HG02884 (cell line): ENCODE results near the gene NSUN2.
"Not testable (repeated sequence)": the region's sequence is repeated elsewhere in the genome, so short reads cannot be mapped to it uniquely, and the experiment has no call there.

Experiments used
- ATAC-seq: cut with Tn5 transposase; IDR thresholded peaks from one replicate; pipeline ENCODE4 v1.9.1; 2021; ENCODE audit warnings: mild to moderate bottlenecking, moderate library complexity; ENCODE audit not compliant: unreplicated experiment

NSUN2 gene

GRCh38 chr5:6632888-6633468, at the start of gene NSUN2, which contains the start of gene SRD5A1:
TSS of gene NSUN2 (minus strand) at chr5:6633044. CDS start at chr5:6632979, 65 bp downstream.
TSS of gene SRD5A1 (plus strand) at chr5:6633440. CDS start at chr5:6633577, 137 bp downstream.
- ATAC-seq, result peak; percentile 85

DNA sequence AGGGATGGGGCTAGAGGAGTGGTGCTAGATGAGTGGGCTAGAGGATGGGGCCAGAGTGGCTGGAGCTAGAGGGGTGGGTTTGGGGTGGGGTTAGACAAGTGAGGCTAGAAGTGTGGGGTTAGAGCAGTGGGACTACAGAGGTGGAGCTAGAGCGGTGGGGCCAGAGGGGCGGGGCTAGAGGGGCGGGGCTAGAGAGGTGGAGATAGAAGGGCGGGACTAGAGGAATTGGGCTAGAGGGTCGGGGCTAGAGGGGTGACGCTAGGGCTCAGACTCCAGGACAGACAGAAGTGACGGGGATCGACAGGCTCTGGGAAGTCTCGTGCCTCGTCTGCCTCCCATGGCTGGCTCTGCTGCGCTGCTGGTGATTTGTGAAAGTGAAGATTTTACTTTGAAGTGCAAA, 49.4 kb upstream of the NSUN2 start:
- ATAC-seq, result no peak

DNA sequence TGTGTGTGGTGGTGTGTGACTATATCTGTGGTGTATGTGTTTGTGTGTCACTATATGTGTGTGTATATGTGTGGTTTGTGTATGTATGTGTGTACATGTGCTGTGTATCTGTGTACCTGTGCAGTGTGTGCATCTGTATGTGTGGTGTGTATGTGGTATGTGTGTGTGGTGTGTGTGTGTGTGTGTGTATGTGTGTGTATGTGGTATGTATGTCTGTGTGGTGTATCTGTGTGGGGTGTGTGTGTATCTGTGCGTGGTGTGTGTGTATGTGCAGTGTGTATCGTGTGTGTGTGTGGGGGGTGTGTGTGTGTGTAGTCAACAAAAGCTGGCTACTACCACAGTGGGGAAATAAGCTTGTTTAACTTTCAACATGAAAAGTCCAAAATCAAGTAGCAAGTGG, 48.8 kb upstream of the NSUN2 start:
- ATAC-seq, result no peak

DNA sequence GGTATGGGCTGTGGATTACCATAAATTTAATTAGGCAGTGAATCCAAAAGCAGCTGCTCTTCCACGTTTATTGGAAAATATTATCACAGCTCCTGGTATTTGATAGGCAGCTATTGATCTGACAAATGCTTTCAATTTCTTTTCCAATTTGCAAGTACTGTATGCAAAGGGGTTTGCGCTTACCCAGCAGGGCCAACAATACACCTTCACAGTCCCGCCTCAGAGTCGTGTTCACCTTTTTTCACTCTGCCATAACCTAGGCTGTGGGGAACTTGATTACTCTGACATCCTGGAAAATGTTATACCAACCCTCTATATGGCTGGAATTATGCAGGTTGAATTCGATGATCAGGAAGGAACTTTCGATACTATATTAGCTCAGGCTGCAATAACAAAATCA, 48.1 kb upstream of the NSUN2 start:
- no peak for ATAC-seq

- no peak for ATAC-seq
Measured at GRCh38 chr5:6678385-6678784, 45.5 kb upstream of the NSUN2 start.

- ATAC-seq, result no peak
Measured at GRCh38 chr5:6676702-6677101, 43.9 kb upstream of the NSUN2 start.

- no peak for ATAC-seq
Measured at GRCh38 chr5:6675784-6676491, 43.1 kb upstream of the NSUN2 start.

DNA sequence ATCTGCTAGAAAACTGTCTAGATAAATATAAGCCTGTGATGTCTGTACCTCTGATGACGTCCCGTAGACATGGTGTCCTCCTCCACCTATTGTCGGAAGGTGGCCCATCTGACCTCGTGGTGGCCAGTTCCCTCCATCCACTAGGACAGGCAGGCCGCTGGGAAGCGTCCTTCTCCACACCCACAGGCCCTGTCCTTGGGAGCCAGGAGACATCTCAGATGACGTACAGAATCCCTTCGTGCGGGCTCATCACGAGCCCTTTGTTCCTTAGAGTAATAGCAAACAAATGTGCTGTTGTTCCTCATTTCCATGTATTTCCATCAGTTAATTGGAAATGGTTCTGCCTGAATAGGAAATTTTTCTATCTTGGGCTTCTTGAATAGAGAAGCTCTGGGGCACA, 42.0 kb upstream of the NSUN2 start:
- ATAC-seq, result no peak

DNA sequence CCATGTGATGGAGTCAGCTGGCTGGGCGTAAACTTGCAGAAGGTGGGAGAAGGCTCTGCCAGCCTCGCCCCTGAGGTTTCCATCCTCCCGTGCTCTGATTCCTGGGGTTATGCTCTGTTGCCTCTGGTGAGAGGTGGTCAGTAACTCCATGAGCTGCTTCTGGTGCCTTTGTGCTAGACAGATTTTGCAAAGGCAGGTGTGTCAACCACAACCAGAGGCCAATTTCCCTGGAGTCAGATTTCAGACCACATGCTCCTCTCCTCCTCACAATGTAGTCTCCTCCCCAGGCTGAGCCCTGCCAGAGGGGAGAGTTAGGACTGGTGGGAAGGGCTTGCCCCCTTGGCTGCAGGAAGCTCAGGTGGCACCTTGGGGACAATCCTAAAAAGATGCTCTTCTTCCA, 41.6 kb upstream of the NSUN2 start:
- ATAC-seq, result no peak

DNA sequence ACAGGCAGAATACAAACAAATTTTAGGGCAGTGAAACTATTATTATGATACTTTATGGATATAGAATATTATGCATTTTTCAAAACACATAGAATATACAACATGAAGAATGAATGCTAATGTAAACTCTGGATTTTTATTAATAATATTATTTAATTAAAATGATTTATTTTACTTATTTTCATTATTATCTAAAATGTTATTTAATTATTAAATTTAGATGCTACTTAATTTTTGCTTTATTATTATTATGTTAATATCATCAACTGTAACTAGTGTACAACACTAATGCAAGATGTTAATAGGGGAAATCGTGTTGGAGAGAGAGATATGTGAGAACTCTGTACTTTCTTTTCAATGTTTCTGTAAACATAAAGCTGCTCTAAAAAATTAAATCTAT, 41.1 kb upstream of the NSUN2 start:
- no peak for ATAC-seq

DNA sequence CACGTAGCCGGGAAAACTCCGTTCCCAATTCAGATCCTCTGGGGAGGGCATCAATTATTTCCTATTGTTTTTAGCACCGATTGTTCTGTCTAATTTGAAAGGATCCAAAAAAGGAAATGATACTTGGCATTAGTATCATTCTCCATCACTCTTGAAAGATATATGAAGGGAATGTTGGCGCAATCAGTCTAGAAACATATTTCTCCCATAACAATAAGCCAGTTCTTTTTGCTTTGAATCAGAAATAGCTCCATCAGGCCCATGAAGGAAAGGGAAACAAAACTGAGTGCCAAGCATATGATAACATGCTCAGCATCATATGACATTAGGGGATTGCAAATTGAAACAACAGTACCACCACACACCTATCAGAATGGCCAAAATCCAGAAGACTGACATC, 40.2 kb upstream of the NSUN2 start:
- no peak for ATAC-seq

- not testable (repeated sequence) for ATAC-seq
Measured at GRCh38 chr5:6668717-6669116, 35.9 kb upstream of the NSUN2 start.

DNA sequence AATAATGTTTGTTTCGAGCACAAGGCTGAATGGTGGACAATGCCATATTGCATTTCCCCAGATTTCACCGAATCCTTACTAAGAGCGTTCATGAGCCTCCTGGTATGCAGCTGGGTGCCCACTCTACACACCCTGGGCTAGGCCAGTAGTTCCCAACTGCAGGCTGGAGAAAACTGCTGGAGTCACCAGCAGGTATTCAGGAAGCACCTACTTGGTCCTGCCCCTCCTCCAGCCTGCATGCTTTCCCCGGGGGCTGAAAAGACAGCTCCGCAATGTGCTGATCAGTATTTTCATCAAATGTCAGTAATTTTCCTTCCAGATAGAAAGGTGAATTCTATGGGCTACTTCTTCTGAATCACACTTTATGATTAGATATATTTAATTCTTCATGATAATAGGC, 34.8 kb upstream of the NSUN2 start:
- no peak for ATAC-seq

GRCh38 chr5:6666762-6667161, 33.9 kb upstream of the NSUN2 start:
- no peak for ATAC-seq

DNA sequence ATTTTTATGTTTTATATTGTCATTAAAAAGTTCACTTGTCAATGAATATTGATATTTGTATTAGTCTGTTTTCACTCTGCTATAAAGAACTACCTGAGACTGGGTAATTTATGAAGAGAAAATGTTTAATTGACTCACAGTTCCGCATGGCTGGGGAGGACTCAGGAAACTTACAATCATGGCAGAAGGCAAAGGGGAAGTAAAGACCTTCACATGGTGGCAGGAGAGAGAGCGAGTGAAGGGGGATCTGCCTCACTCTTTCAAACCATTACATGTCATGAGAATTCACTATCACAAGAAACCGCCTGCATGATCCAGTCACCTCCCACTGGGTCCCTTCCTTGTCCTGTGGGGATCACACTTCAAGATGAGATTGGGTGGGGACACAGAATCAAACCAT, 27.8 kb upstream of the NSUN2 start:
- ATAC-seq, result peak; percentile 47

- ATAC-seq, result peak; percentile 89
Measured at GRCh38 chr5:6659941-6660684, 27.3 kb upstream of the NSUN2 start.

- ATAC-seq, result no peak
Measured at GRCh38 chr5:6656680-6657079, 23.8 kb upstream of the NSUN2 start.

DNA sequence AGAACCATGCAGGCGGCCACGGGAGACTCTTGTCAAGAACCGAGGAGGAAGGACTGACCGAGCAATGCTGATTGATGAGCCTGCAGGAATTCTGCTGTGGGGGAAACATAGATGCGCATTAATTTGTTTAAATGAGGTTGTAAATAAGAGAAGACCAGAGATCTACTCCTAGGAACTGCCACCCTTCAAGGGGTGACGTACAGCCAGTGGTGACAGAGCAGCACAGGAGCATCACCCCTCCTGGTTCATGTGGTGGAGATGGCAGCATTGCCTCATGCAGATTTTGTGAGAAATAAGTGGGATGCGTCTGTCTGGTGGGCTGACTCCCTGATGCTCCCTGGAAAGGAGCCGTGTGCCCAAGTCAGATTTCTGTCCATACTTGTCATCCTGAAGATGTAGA, 22.6 kb upstream of the NSUN2 start:
- ATAC-seq, result no peak

- ATAC-seq, result peak; percentile 83
Measured at GRCh38 chr5:6652025-6652424, 19.2 kb upstream of the NSUN2 start.

DNA sequence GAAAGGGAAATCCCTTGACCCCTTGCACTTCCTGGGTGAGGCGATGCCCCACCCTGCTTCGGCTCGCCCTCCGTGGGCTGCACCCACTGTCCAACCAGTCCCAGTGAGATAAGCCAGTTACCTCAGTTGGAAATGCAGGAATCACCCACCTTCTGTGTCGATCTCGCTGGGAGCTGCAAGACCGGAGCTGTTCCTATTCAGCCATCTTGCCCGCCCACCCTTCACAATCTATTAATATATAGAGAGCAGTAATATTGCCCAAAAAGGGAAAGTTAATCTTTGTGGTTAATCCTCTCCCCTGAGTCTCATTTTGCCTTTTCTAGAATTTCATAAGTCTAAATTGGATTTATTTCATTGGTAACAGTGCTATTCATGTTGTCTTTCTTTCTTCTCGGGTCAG, 16.8 kb upstream of the NSUN2 start:
- no peak for ATAC-seq

DNA sequence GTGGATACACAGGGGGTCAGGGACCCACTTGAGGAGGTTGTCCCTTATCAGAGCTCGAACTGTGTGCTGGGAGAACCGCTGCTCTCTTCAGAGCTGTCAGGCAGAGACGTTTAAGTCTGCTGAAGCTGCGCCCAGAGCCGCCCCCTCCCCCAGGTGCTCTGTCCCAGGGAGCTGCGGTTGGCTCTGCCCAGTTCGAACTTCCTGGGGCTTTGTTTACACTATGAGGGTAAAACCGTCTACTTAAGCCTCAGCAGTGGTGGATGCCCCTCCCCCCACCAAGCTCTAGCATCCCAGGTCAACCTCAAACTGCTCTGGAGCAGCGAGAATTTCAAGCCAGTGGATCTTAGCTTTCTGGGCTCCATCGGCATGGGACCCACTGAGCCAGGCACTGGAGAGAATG, 16.3 kb upstream of the NSUN2 start:
- ATAC-seq, result no peak
